ENCODE data around the gene CEP192. TPM values are rescaled to one million over a fixed set of nuclear protein-coding genes. Genes with fewer than 3 reads are reported as not detected.

Gene CEP192
- total and polyA plus RNA-seq, 2 donors from 2014 or later, result 4.9 to 31.7 TPM

GRCh38 chr18:13141209-13141608, 150.0 kb downstream of the CEP192 start:
- FAIRE-seq (no peak), DNase-seq (no peak)
- Histone ChIP-seq H3K27ac (ENCODE audit: low read depth in 2 of 2, low read length in 2 of 2) (no peak overlapping the region), H3K4me3 (ENCODE audit: low read length in 3 of 3) (no peak overlapping the region), H3K4me1 (ENCODE audit: control insufficient read depth in 2 of 3, insufficient read depth in 2 of 3, low read depth in 1 of 3, low read length in 3 of 3) (no peaks in the 10 kb centered on the region), H3K36me3 (ENCODE audit: control insufficient read depth in 2 of 3, insufficient read depth in 3 of 3, low read length in 3 of 3) (no peaks in the 10 kb centered on the region), H3K9ac (ENCODE audit: low read length in 3 of 3) (no peak overlapping the region), H3K9me3 (ENCODE audit: control insufficient read depth in 2 of 3, insufficient read depth in 1 of 3, low read length in 3 of 3) (peaks cover 0 to 12% (median 7%) of the 10 kb centered on the region in 3 donors), H3K27me3 (ENCODE audit: control insufficient read depth, insufficient read depth, low read length) (no peaks in the 10 kb centered on the region)
- TF ChIP-seq, protein P1, sequence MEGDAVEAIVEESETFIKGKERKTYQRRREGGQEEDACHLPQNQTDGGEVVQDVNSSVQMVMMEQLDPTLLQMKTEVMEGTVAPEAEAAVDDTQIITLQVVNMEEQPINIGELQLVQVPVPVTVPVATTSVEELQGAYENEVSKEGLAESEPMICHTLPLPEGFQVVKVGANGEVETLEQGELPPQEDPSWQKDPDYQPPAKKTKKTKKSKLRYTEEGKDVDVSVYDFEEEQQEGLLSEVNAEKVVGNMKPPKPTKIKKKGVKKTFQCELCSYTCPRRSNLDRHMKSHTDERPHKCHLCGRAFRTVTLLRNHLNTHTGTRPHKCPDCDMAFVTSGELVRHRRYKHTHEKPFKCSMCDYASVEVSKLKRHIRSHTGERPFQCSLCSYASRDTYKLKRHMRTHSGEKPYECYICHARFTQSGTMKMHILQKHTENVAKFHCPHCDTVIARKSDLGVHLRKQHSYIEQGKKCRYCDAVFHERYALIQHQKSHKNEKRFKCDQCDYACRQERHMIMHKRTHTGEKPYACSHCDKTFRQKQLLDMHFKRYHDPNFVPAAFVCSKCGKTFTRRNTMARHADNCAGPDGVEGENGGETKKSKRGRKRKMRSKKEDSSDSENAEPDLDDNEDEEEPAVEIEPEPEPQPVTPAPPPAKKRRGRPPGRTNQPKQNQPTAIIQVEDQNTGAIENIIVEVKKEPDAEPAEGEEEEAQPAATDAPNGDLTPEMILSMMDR (IDR thresholded peaks at IDR 0.05; ENCODE audit: borderline replicate concordance, extremely low read depth, insufficient read depth), result no peak
- intact Hi-C loops (cut with DNase I), result no loop called here

- Histone ChIP-seq H3K9me3 (ENCODE audit: control insufficient read depth in 2 of 3, insufficient read depth in 1 of 3, low read length in 3 of 3) (peaks cover 0 to 12% (median 7%) of the 10 kb centered on the region in 3 donors), H3K36me3 (ENCODE audit: control insufficient read depth in 2 of 3, insufficient read depth in 3 of 3, low read length in 3 of 3) (no peaks in the 10 kb centered on the region), H3K4me3 (ENCODE audit: low read length in 3 of 3) (no peak overlapping the region), H3K4me1 (ENCODE audit: control insufficient read depth in 2 of 3, insufficient read depth in 2 of 3, low read depth in 1 of 3, low read length in 3 of 3) (no peaks in the 10 kb centered on the region), H3K9ac (ENCODE audit: low read length in 3 of 3) (no peak overlapping the region), H3K27me3 (ENCODE audit: control insufficient read depth, insufficient read depth, low read length) (no peaks in the 10 kb centered on the region), H3K27ac (ENCODE audit: low read depth in 2 of 2, low read length in 2 of 2) (no peak overlapping the region)
- DNase-seq, result no peak
- FAIRE-seq, result no peak
- TF ChIP-seq, protein P1 (IDR thresholded peaks at IDR 0.05; ENCODE audit: borderline replicate concordance, extremely low read depth, insufficient read depth), result no peak
- intact Hi-C loops (cut with DNase I), result no loop called here
Measured at GRCh38 chr18:13145636-13146190, 154.6 kb downstream of the CEP192 start.

DNA sequence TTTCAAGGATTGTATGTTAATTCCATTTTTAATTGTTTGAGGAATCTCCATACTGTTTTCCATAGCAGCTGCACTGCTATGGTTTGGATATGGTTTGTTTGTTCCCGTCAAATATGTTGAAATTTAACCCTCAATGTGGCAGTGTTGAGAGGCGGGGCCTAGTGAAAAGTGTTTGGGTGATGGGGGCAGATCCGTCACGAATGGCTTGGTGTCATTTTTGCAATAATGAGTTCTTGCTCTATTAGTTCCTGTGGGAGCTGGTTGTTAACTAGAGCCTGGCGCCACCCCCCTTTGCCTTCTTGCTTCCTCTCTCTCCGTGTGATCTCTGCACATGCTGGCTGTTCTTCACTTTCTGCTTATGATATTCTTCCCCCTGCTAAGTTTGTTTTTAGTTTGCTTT, 156.0 kb downstream of the CEP192 start:
- no peak for FAIRE-seq
- peak in 3 of 5 donors; percentile 32 to 66 (median 62) for DNase-seq
- Histone ChIP-seq H3K4me3 (ENCODE audit: low read length in 3 of 3) (no peak overlapping the region), H3K27ac (ENCODE audit: low read depth in 2 of 2, low read length in 2 of 2) (no peak overlapping the region), H3K27me3 (ENCODE audit: control insufficient read depth, insufficient read depth, low read length) (no peaks in the 10 kb centered on the region), H3K9me3 (ENCODE audit: control insufficient read depth in 2 of 3, insufficient read depth in 1 of 3, low read length in 3 of 3) (peaks cover 0 to 12% (median 7%) of the 10 kb centered on the region in 3 donors), H3K9ac (ENCODE audit: low read length in 3 of 3) (no peak overlapping the region), H3K4me1 (ENCODE audit: control insufficient read depth in 2 of 3, insufficient read depth in 2 of 3, low read depth in 1 of 3, low read length in 3 of 3) (no peaks in the 10 kb centered on the region), H3K36me3 (ENCODE audit: control insufficient read depth in 2 of 3, insufficient read depth in 3 of 3, low read length in 3 of 3) (no peaks in the 10 kb centered on the region)
- intact Hi-C loops (cut with DNase I), result no loop called here
- TF ChIP-seq, protein P1 (IDR thresholded peaks at IDR 0.05; ENCODE audit: borderline replicate concordance, extremely low read depth, insufficient read depth), result no peak

DNA sequence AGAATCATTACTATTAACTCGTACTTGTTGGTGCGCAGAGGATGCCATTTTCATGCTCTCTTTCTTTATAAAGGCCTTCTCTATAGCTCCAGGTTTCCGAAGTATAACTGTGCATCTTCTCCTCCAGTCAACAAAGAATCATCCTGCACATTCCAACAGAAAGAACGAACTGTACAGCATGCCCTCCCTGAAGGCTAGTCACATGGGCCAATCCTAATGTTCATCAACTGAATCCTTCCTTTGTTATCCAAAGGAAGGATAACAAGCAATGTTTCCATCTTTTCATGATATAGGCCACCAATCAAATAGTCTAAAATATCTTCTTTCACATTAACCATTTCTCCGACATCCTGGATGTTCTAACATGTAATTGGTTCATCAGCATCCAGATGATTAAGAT, 160.5 kb downstream of the CEP192 start:
- FAIRE-seq (no peak), DNase-seq (no peak)
- no peak overlapping the region for H3K27ac ChIP-seq (ENCODE audit: low read depth in 2 of 2, low read length in 2 of 2)
- no peak overlapping the region for H3K4me3 ChIP-seq (ENCODE audit: low read length in 3 of 3)
- no peak overlapping the region for H3K9ac ChIP-seq (ENCODE audit: low read length in 3 of 3)
- no peaks in the 10 kb centered on the region for H3K27me3 ChIP-seq (ENCODE audit: control insufficient read depth, insufficient read depth, low read length)
- TF ChIP-seq, protein P1 (IDR thresholded peaks at IDR 0.05; ENCODE audit: borderline replicate concordance, extremely low read depth, insufficient read depth), result no peak
- no peaks in the 10 kb centered on the region for H3K4me1 ChIP-seq (ENCODE audit: control insufficient read depth in 2 of 3, insufficient read depth in 2 of 3, low read depth in 1 of 3, low read length in 3 of 3)
- intact Hi-C loops (cut with DNase I), result no loop called here
- H3K9me3 ChIP-seq (ENCODE audit: control insufficient read depth in 2 of 3, insufficient read depth in 1 of 3, low read length in 3 of 3), result peaks cover 0 to 11% (median under 1%) of the 10 kb centered on the region in 3 donors
- H3K36me3 ChIP-seq (ENCODE audit: control insufficient read depth in 2 of 3, insufficient read depth in 3 of 3, low read length in 3 of 3), result no peaks in the 10 kb centered on the region
